ENCODE measurements around the gene OR4P4.

The OR4P4 gene

DNA sequence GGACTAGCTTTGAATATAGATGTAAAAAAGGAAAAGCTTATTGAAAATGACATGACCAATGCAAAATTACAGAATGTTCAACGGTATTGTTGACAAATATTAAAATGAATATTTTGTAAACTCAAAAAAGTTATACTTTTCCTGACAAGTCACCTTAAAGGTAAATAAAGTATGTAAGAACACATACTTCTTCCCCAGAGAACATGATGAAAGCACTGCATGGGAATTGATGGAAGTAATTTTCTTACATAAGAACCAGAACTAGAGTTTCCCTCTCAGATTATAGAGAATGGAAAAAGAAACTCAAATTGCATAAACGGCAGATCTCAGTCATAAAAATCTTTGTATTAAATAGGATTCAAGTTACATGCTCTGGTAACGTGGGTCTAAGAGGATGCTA is at the start of gene OR4P4:
Gene OR4P4 (plus strand): TSS at position 301 of the 400 bp plus-strand sequence.
- H3K4me1 Mint-ChIP-seq: no peaks in the 10 kb centered on the region

GRCh38 chr11:55607545-55607944 is 27.4 kb upstream of the OR4P4 start, which contains the start of gene OR4C11:
OR4C11 (minus strand) TSS chr11:55607645; CDS start chr11:55604373, 3,272 bp downstream.
- no peak within 1 kb of the TSS for H3K4me3 Mint-ChIP-seq
- no peaks in the 10 kb centered on the region for H3K27me3 Mint-ChIP-seq (ENCODE audit: low read depth)
- H3K9me3 Mint-ChIP-seq: peaks cover 6% of the 10 kb centered on the region
- no peaks in the 10 kb centered on the region for H3K36me3 Mint-ChIP-seq (ENCODE audit: low read depth)
- H3K27ac Mint-ChIP-seq: no peak within 1 kb of the TSS
- no peaks in the 10 kb centered on the region for H3K4me1 Mint-ChIP-seq
- TF ChIP-seq, protein P1, sequence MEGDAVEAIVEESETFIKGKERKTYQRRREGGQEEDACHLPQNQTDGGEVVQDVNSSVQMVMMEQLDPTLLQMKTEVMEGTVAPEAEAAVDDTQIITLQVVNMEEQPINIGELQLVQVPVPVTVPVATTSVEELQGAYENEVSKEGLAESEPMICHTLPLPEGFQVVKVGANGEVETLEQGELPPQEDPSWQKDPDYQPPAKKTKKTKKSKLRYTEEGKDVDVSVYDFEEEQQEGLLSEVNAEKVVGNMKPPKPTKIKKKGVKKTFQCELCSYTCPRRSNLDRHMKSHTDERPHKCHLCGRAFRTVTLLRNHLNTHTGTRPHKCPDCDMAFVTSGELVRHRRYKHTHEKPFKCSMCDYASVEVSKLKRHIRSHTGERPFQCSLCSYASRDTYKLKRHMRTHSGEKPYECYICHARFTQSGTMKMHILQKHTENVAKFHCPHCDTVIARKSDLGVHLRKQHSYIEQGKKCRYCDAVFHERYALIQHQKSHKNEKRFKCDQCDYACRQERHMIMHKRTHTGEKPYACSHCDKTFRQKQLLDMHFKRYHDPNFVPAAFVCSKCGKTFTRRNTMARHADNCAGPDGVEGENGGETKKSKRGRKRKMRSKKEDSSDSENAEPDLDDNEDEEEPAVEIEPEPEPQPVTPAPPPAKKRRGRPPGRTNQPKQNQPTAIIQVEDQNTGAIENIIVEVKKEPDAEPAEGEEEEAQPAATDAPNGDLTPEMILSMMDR (IDR thresholded peaks at IDR 0.05; ENCODE audit: unreplicated experiment in 3 of 3): no peak

More for the DNA sequence above, at the start of gene OR4P4:
- Mint-ChIP-seq H3K27me3 (ENCODE audit: low read depth) (no peaks in the 10 kb centered on the region), H3K36me3 (ENCODE audit: low read depth) (no peaks in the 10 kb centered on the region), H3K27ac (no peak within 1 kb of the TSS), H3K4me3 (no peak within 1 kb of the TSS), H3K9me3 (peaks cover 5% of the 10 kb centered on the region)
- TF ChIP-seq, protein P1 (IDR thresholded peaks at IDR 0.05; ENCODE audit: unreplicated experiment in 3 of 3): no peak

DNA sequence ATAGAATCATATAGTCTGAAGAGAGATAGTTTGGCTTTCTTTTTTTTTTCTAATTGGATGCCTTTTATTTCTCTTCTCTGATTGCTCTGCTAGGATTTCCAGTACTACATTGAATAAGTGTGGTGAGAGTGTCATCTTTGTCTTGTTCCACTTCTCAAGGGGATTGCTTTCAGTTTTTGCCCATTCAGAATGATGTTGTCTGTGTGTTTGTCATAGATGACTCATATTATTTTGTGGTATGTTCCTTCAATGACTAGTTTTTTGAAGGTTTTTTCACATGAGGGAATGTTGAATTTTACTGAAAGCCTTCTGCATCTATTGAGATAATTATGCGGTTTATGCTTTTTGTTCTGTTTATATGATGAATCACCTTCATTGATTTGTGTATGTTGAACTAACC is 10.4 kb upstream of the OR4P4 start:
- Mint-ChIP-seq H3K9me3 (peaks cover 30% of the 10 kb centered on the region), H3K4me1 (no peaks in the 10 kb centered on the region), H3K27ac (no peak overlapping the region), H3K4me3 (no peak overlapping the region), H3K27me3 (ENCODE audit: low read depth) (no peaks in the 10 kb centered on the region), H3K36me3 (ENCODE audit: low read depth) (no peaks in the 10 kb centered on the region)
- TF ChIP-seq, protein P1 (IDR thresholded peaks at IDR 0.05; ENCODE audit: unreplicated experiment in 3 of 3): no peak

GRCh38 chr11:55648027-55648426 is 13.1 kb downstream of the OR4P4 start, which contains the start of gene OR4S2:
OR4S2 (plus strand) TSS chr11:55648327; CDS start chr11:55650904, 2,577 bp downstream.
- H3K9me3 Mint-ChIP-seq: peaks cover 3% of the 10 kb centered on the region

DNA sequence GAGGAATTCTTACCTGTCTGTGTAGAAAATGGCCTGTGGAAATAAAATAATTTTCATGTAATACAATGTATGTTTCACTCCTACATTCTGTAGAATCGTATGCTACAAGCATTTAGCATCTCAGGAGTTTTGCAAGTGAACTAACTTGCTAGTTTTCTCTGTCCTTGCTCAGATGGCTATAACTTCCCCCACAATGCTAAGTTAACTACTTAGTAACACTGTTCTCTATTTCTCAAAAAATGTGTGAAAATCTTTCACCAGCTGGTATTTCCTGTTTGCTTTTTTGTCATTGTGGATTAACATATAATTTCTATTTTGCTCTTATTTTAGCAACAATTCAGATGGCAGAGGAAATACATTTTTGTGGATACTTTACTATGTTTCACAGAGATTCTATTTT is 17.6 kb downstream of the OR4P4 start:
- H3K4me3 Mint-ChIP-seq: no peak overlapping the region
- TF ChIP-seq, protein P1 (IDR thresholded peaks at IDR 0.05; ENCODE audit: unreplicated experiment in 3 of 3): no peak
- H3K36me3 Mint-ChIP-seq (ENCODE audit: low read depth): no peaks in the 10 kb centered on the region
- H3K4me1 Mint-ChIP-seq: no peaks in the 10 kb centered on the region
- H3K9me3 Mint-ChIP-seq: no peaks in the 10 kb centered on the region
- H3K27me3 Mint-ChIP-seq (ENCODE audit: low read depth): no peaks in the 10 kb centered on the region
- no peak overlapping the region for H3K27ac Mint-ChIP-seq

More at GRCh38 chr11:55648027-55648426, 13.1 kb downstream of the OR4P4 start, which contains the start of gene OR4S2:
- H3K27ac Mint-ChIP-seq: no peak within 1 kb of the TSS
- no peaks in the 10 kb centered on the region for H3K4me1 Mint-ChIP-seq
- no peaks in the 10 kb centered on the region for H3K36me3 Mint-ChIP-seq (ENCODE audit: low read depth)
- no peak within 1 kb of the TSS for H3K4me3 Mint-ChIP-seq
- H3K27me3 Mint-ChIP-seq (ENCODE audit: low read depth): no peaks in the 10 kb centered on the region
- TF ChIP-seq, protein P1 (IDR thresholded peaks at IDR 0.05; ENCODE audit: unreplicated experiment in 3 of 3): no peak

DNA sequence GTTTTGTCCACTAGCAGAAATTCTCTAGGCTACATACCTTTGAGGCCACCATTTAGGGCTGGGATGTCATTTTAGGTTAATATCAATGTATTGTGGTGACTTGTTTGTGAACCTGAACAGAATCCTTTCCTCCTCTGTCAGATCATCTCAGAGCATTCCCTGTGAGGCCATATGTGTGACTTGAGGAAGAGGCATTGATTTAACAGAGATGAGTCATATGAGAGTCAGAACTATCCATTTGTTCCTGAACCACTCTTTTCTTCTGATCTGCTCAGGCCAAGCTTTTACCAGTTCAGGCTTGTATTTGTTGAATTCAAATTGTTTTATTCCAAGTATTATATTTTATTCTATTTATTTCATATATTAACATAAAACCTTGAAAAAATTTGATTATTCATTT is 20.2 kb downstream of the OR4P4 start:
- Mint-ChIP-seq H3K4me1 (no peaks in the 10 kb centered on the region), H3K27ac (no peak overlapping the region), H3K36me3 (ENCODE audit: low read depth) (no peaks in the 10 kb centered on the region), H3K27me3 (ENCODE audit: low read depth) (no peaks in the 10 kb centered on the region), H3K9me3 (peaks cover 4% of the 10 kb centered on the region), H3K4me3 (no peak overlapping the region)
- TF ChIP-seq, protein P1 (IDR thresholded peaks at IDR 0.05; ENCODE audit: unreplicated experiment in 3 of 3): no peak
